CD14-positive monocyte (primary cell): ENCODE data around the gene ZNF91. TPM values are rescaled to one million over a fixed set of nuclear protein-coding genes. Genes with fewer than 3 reads are reported as not detected.
A peak's percentile ranks its signal among the peaks of the same experiment; 100 is the strongest.

ENCODE experiments used
- DNase-seq, 3 donors: peaks; one replicate each; pipeline ENCODE4 v3.0.0-alpha.2; 2011 to 2022
- H2AFZ ChIP-seq: 2 replicates; pipeline ENCODE4 v1.6.0; 2012; ENCODE audit warnings: mild to moderate bottlenecking, low read depth, low read length, inconsistent platforms; ENCODE audit not compliant: insufficient read depth, poor library complexity, severe bottlenecking
- H3K27ac ChIP-seq, 2 donors: 1 replicate in 1 of 2; 2 replicates in 1 of 2; pipeline ENCODE4 v1.5.1; 2012 to 2013; ENCODE audit warnings: low read length in 2 of 2, control low read depth in 1 of 2, inconsistent platforms in 1 of 2, low read depth in 1 of 2, mild to moderate bottlenecking in 1 of 2
- H3K27me3 ChIP-seq, 2 donors: one replicate each; pipeline versions ENCODE4 v1.6.0 to v1.6.1; 2011 to 2013; ENCODE audit warnings: low read length in 2 of 2; ENCODE audit not compliant: control insufficient read depth in 2 of 2, insufficient read depth in 2 of 2
- H3K36me3 ChIP-seq, 2 donors: replicated peaks in 1 of 2; 1 replicate in 1 of 2; 2 replicates in 1 of 2; pipeline versions ENCODE4 v1.5.1 to v1.6.1; 2012 to 2013; ENCODE audit warnings: low read length in 2 of 2, control low read depth in 1 of 2, inconsistent platforms in 1 of 2, mild to moderate bottlenecking in 1 of 2; ENCODE audit not compliant: insufficient read depth in 2 of 2, control insufficient read depth in 1 of 2
- H3K4me1 ChIP-seq, 2 donors: 1 replicate in 1 of 2; 2 replicates in 1 of 2; pipeline versions ENCODE4 v1.5.1 to v1.6.1; 2012 to 2013; ENCODE audit warnings: low read length in 2 of 2, control low read depth in 1 of 2, inconsistent platforms in 1 of 2, mild to moderate bottlenecking in 1 of 2, moderate library complexity in 1 of 2; ENCODE audit not compliant: insufficient read depth in 2 of 2, control insufficient read depth in 1 of 2
- H3K4me2 ChIP-seq: replicated peaks from 2 replicates; pipeline ENCODE3; 2012; ENCODE audit warnings: low read length, moderate library complexity, mild to moderate bottlenecking; ENCODE audit not compliant: poor library complexity, severe bottlenecking; ENCODE audit errors: extremely low read depth
- H3K4me3 ChIP-seq, 3 experiments: fragments of 200-600 bp in 1 of 3; sonication (generic) in 1 of 3; replicated peaks in 1 of 3; 1 replicate in 2 of 3; 2 replicates in 1 of 3; pipeline ENCODE4 v1.5.1; 2011 to 2013; ENCODE audit warnings: low read length in 3 of 3, mild to moderate bottlenecking in 3 of 3, control low read depth in 2 of 3, low read depth in 2 of 3, inconsistent platforms in 1 of 3, moderate library complexity in 1 of 3
- H3K79me2 ChIP-seq: 2 replicates; pipeline ENCODE4 v1.6.0; 2012; ENCODE audit warnings: mild to moderate bottlenecking, control low read depth, inconsistent platforms, low read length, moderate library complexity; ENCODE audit not compliant: insufficient read depth
- H3K9ac ChIP-seq: 2 replicates; pipeline ENCODE4 v1.6.0; 2017; ENCODE audit warnings: low read length, mild to moderate bottlenecking; ENCODE audit not compliant: insufficient read depth, poor library complexity, severe bottlenecking
- H3K9me3 ChIP-seq, 2 donors: replicated peaks in 1 of 2; 1 replicate in 1 of 2; 2 replicates in 1 of 2; pipeline versions ENCODE4 v1.5.1 to v1.6.1; 2012 to 2013; ENCODE audit warnings: low read length in 2 of 2, control low read depth in 1 of 2; ENCODE audit not compliant: control insufficient read depth in 1 of 2, insufficient read depth in 1 of 2
- H4K20me1 ChIP-seq: 2 replicates; pipeline ENCODE4 v1.6.0; 2012; ENCODE audit warnings: mild to moderate bottlenecking, low read length, control low read depth, moderate library complexity; ENCODE audit not compliant: insufficient read depth
- H3K27ac Mint-ChIP-seq, 7 donors: one replicate each; pipeline ENCODE4 v1.8.0; 2020; ENCODE audit warnings: mild to moderate bottlenecking in 7 of 7, mixed read lengths in 7 of 7, moderate library complexity in 6 of 7, inconsistent platforms in 2 of 7
- H3K27me3 Mint-ChIP-seq, 3 donors: one replicate each; pipeline ENCODE4 v1.8.0; 2021 to 2022; ENCODE audit warnings: low read depth in 3 of 3, mild to moderate bottlenecking in 3 of 3, mixed read lengths in 3 of 3, moderate library complexity in 3 of 3, inconsistent platforms in 1 of 3
- H3K36me3 Mint-ChIP-seq, 2 donors: one replicate each; pipeline ENCODE4 v1.8.0; 2020; ENCODE audit warnings: mixed read lengths in 2 of 2, inconsistent platforms in 1 of 2, mild to moderate bottlenecking in 1 of 2
- H3K4me1 Mint-ChIP-seq: one replicate; pipeline ENCODE4 v1.8.0; 2020; ENCODE audit warnings: mild to moderate bottlenecking, mixed read lengths
- H3K4me3 Mint-ChIP-seq, 2 donors: one replicate each; pipeline ENCODE4 v1.8.0; 2020; ENCODE audit warnings: mild to moderate bottlenecking in 2 of 2, mixed read lengths in 2 of 2, moderate library complexity in 1 of 2
- H3K9me3 Mint-ChIP-seq, 7 donors: one replicate each; pipeline ENCODE4 v1.8.0; 2020 to 2022; ENCODE audit warnings: mixed read lengths in 7 of 7, mild to moderate bottlenecking in 6 of 7, moderate library complexity in 6 of 7, inconsistent platforms in 2 of 7
- WGBS: methylation state at CpG from one replicate; pipeline ENCODE4 v1.1.5; 2013; ENCODE audit warnings: missing lambda C conversion rate; ENCODE audit not compliant: insufficient coverage; 5-methylcytosine and 5-hydroxymethylcytosine counted together
- intact Hi-C, 2 donors: fragments of 100-400 bp; cut with micrococcal nuclease; formaldehyde crosslinking; loops; one replicate each; pipeline versions ENCODE4 v1.15.0 to v1.15.1; 2023
- polyA plus RNA-seq, 3 donors: library from polyadenylated mRNA; depleted of rRNA in 1 of 3; unstranded in 2 of 3; stranded (reverse) in 1 of 3; fragments of 300-500 nt in 2 of 3; fragments of >200 nt in 1 of 3; fragmentation: Illumina TruSeq in 2 of 3; gene quantifications; 1 replicate in 2 of 3; 2 replicates in 1 of 3; pipeline ENCODE4 v1.2.3, GENCODE V29; 2012 to 2021
- TF ChIP-seq, protein P1 (sequence below): fragments of 200-600 bp; IDR thresholded peaks from one replicate; pipeline ENCODE4 v1.8.0; 2022; ENCODE audit warnings: antibody characterized with exemption, mild to moderate bottlenecking

Gene ZNF91
- polyA plus RNA-seq, 3 donors, result 3.5 to 5.5 (median 4.9) TPM

DNA sequence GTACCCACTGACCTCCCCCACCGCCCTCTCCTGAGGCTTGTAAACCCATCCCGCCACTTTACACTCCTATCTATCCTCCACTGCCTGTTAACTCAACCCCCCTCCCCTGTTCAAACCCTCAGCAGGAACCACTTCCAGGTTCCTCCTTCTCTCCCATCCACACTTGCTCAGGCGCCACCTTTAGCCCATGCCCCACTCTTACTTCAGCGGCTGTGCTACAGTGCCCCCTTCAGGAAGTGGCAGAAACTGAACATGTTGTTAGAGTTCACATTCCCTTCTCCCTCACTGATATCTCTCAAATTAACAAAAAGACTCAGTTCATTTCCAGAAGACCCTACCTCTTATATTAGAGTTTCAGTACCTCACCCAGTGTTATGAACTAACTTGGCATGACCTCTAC is 49.4 kb downstream of the ZNF91 start:
- Histone ChIP-seq H3K9ac (no peak overlapping the region), H3K4me2 (no peak overlapping the region), H3K4me1 (no peaks in the 10 kb centered on the region), H3K79me2 (no peaks in the 10 kb centered on the region), H3K27me3 (no peaks in the 10 kb centered on the region), H3K9me3 (peaks cover 75 to 100% of the 10 kb centered on the region in 2 donors), H3K36me3 (peaks cover 0 to 65% of the 10 kb centered on the region in 2 donors), H3K27ac (no peak overlapping the region), H4K20me1 (no peaks in the 10 kb centered on the region), H3K4me3 (peak overlapping the region in 1 of 3 experiments; percentile 38), H2AFZ (no peak overlapping the region)
- H3K4me3 Mint-ChIP-seq, result no peak overlapping the region
- 86% methylated on average over 2 of the region's 4 CpGs for WGBS
- peaks cover 22 to 37% of the 10 kb centered on the region in 2 donors for H3K36me3 Mint-ChIP-seq
- intact Hi-C loops, result no loop called here
- H3K27ac Mint-ChIP-seq, result no peak overlapping the region
- H3K4me1 Mint-ChIP-seq, result no peaks in the 10 kb centered on the region
- peaks cover 0 to 1% (median 0%) of the 10 kb centered on the region in 3 donors for H3K27me3 Mint-ChIP-seq
- TF ChIP-seq, protein P1, sequence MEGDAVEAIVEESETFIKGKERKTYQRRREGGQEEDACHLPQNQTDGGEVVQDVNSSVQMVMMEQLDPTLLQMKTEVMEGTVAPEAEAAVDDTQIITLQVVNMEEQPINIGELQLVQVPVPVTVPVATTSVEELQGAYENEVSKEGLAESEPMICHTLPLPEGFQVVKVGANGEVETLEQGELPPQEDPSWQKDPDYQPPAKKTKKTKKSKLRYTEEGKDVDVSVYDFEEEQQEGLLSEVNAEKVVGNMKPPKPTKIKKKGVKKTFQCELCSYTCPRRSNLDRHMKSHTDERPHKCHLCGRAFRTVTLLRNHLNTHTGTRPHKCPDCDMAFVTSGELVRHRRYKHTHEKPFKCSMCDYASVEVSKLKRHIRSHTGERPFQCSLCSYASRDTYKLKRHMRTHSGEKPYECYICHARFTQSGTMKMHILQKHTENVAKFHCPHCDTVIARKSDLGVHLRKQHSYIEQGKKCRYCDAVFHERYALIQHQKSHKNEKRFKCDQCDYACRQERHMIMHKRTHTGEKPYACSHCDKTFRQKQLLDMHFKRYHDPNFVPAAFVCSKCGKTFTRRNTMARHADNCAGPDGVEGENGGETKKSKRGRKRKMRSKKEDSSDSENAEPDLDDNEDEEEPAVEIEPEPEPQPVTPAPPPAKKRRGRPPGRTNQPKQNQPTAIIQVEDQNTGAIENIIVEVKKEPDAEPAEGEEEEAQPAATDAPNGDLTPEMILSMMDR, result no peak
- DNase-seq, result no peak
- H3K9me3 Mint-ChIP-seq, result peaks cover 58 to 87% (median 82%) of the 10 kb centered on the region in 7 donors

- H3K4me3 ChIP-seq, result no peak overlapping the region
- H3K4me1 ChIP-seq, result no peaks in the 10 kb centered on the region
- no peak overlapping the region for H3K27ac Mint-ChIP-seq
- H3K4me3 Mint-ChIP-seq, result no peak overlapping the region
- no peaks in the 10 kb centered on the region for H3K79me2 ChIP-seq
- H3K9me3 ChIP-seq, result peaks cover 62 to 97% of the 10 kb centered on the region in 2 donors
- H3K36me3 Mint-ChIP-seq, result peaks cover 20 to 45% of the 10 kb centered on the region in 2 donors
- H3K4me2 ChIP-seq, result no peak overlapping the region
- WGBS, result 100% methylated on average over 1 of the region's 5 CpGs
- H3K9ac ChIP-seq, result no peak overlapping the region
- H4K20me1 ChIP-seq, result no peaks in the 10 kb centered on the region
- H3K36me3 ChIP-seq, result peaks cover 0 to 66% of the 10 kb centered on the region in 2 donors
- no peaks in the 10 kb centered on the region for H3K4me1 Mint-ChIP-seq
- H2AFZ ChIP-seq, result no peak overlapping the region
- no peak for DNase-seq
- no peaks in the 10 kb centered on the region for H3K27me3 ChIP-seq
- intact Hi-C loops, result no loop called here
- H3K27me3 Mint-ChIP-seq, result peaks cover 0 to 1% (median 0%) of the 10 kb centered on the region in 3 donors
- peaks cover 54 to 86% (median 80%) of the 10 kb centered on the region in 7 donors for H3K9me3 Mint-ChIP-seq
- H3K27ac ChIP-seq, result no peak overlapping the region
- TF ChIP-seq, protein P1, result no peak
These were observed 51.7 kb downstream of the ZNF91 start for GRCh38 chr19:23343434-23344010.
